ENCODE measurements around the gene EPHA4.

- TF ChIP-seq CTCF (IDR thresholded peaks at IDR 0.05) (no peak), MXI1 (IDR thresholded peaks at IDR 0.05; ENCODE audit: low read depth, low read length) (no peak), POLR2AphosphoS5 (IDR thresholded peaks at IDR 0.05; ENCODE audit: low read depth, low read length) (no peak), JUND (IDR thresholded peaks at IDR 0.05) (no peak), REST (IDR thresholded peaks at IDR 0.05; ENCODE audit: low read depth, low read length) (no peak), MAX (IDR thresholded peaks at IDR 0.05; ENCODE audit: low read depth) (no peak), GATA2 (CRISPR knock-in tag; IDR thresholded peaks at IDR 0.05) (no peak), RCOR1 (IDR thresholded peaks at IDR 0.05; ENCODE audit: low read length) (no peak), FOSL2 (IDR thresholded peaks at IDR 0.05; ENCODE audit: borderline replicate concordance, low read depth) (no peak), YY1 (IDR thresholded peaks at IDR 0.05; ENCODE audit: low read depth) (no peak)
- TF ChIP-seq, protein P1, sequence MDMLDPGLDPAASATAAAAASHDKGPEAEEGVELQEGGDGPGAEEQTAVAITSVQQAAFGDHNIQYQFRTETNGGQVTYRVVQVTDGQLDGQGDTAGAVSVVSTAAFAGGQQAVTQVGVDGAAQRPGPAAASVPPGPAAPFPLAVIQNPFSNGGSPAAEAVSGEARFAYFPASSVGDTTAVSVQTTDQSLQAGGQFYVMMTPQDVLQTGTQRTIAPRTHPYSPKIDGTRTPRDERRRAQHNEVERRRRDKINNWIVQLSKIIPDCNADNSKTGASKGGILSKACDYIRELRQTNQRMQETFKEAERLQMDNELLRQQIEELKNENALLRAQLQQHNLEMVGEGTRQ (IDR thresholded peaks at IDR 0.05; ENCODE audit: borderline replicate concordance, low read depth, low read length), result no peak
Measured at GRCh38 chr2:221380686-221381085, 191.4 kb downstream of the EPHA4 start.
